Calu3 (cell line): ENCODE data around the gene RBBP6. TPM values are rescaled to one million over a fixed set of nuclear protein-coding genes. Genes with fewer than 3 reads are reported as not detected.
A peak's percentile ranks its signal among the peaks of the same experiment; 100 is the strongest.
"Not testable (repeated sequence)": the region's sequence is repeated elsewhere in the genome, so short reads cannot be mapped to it uniquely, and the experiment has no call there.

Experiments
- BruUV-seq: library from RNA; stranded (reverse); fragments of 400-500 nt; replicated peaks from 2 replicates; lab custom pipeline; 2021; lab: Mats Ljungman, UMichigan
- CTCF ChIA-PET: fragments of 300-600 bp; sonication (Branson Sonifier 250); formaldehyde crosslinking; loops from one replicate; lab custom pipeline; 2022; ENCODE audit warnings: antibody characterized with exemption; lab: Charles Lee
- DNase-seq: peaks from one replicate; pipeline ENCODE4 v3.0.0; 2022
- H3K27ac Mint-ChIP-seq: one replicate; pipeline ENCODE4 v1.8.0; 2022; ENCODE audit warnings: mixed read lengths; ENCODE audit not compliant: unreplicated experiment
- H3K27me3 Mint-ChIP-seq: one replicate; pipeline ENCODE4 v1.8.0; 2022; ENCODE audit warnings: mixed read lengths; ENCODE audit not compliant: unreplicated experiment
- H3K36me3 Mint-ChIP-seq: one replicate; pipeline ENCODE4 v1.8.0; 2022; ENCODE audit warnings: mild to moderate bottlenecking, moderate library complexity, mixed read lengths; ENCODE audit not compliant: insufficient read depth, unreplicated experiment
- H3K4me1 Mint-ChIP-seq: one replicate; pipeline ENCODE4 v1.8.0; 2022; ENCODE audit warnings: mild to moderate bottlenecking, low read depth, mixed read lengths; ENCODE audit not compliant: unreplicated experiment
- H3K4me3 Mint-ChIP-seq: one replicate; pipeline ENCODE4 v1.8.0; 2022; ENCODE audit warnings: mild to moderate bottlenecking, low read depth, moderate library complexity, mixed read lengths; ENCODE audit not compliant: unreplicated experiment
- H3K9me3 Mint-ChIP-seq: one replicate; pipeline ENCODE4 v1.8.0; 2022; ENCODE audit warnings: low read depth, mixed read lengths; ENCODE audit not compliant: unreplicated experiment
- CTCF ChIP-seq: fragments of 200-600 bp; IDR thresholded peaks from one replicate; pipeline ENCODE4 v1.8.0; 2022; ENCODE audit warnings: antibody characterized with exemption; ENCODE audit not compliant: unreplicated experiment
- intact Hi-C: fragments of 100-400 bp; cut with micrococcal nuclease; formaldehyde crosslinking; loops from one replicate; pipeline ENCODE4 v1.10.0; 2022; ENCODE audit not compliant: unreplicated experiment
- total RNA-seq: library from RNA; stranded (reverse); gene quantifications from 2 replicates; pipeline ENCODE4 v1.2.3, GENCODE V29; 2022

RBBP6 gene
- total RNA-seq, 1 experiment from 2014 or later: 56.8 TPM

GRCh38 chr16:24493821-24494220, 45.5 kb upstream of the RBBP6 start:
- no peak for DNase-seq
- Mint-ChIP-seq H3K9me3 (no peaks in the 10 kb centered on the region), H3K4me1 (no peaks in the 10 kb centered on the region), H3K36me3 (no peaks in the 10 kb centered on the region), H3K27me3 (peaks cover 93% of the 10 kb centered on the region), H3K4me3 (no peak overlapping the region), H3K27ac (no peak overlapping the region)
- CTCF ChIA-PET: no interaction called here
- intact Hi-C loops: no loop called here
- no peak for TF ChIP-seq CTCF
- BruUV-seq: no TSS peak

GRCh38 chr16:24495207-24495606, 44.2 kb upstream of the RBBP6 start:
- H3K4me3 Mint-ChIP-seq, H3K36me3 Mint-ChIP-seq, intact Hi-C loops, H3K9me3 Mint-ChIP-seq, H3K4me1 Mint-ChIP-seq, DNase-seq, BruUV-seq, H3K27ac Mint-ChIP-seq: not testable (repeated sequence)
- peaks cover 93% of the 10 kb centered on the region for H3K27me3 Mint-ChIP-seq
- CTCF ChIA-PET: interaction anchor here (1.2 kb wide), 1 partner anchor 424 kb away, joined by 4 read pairs; no protein-coding TSS in a partner anchor

- CTCF ChIA-PET: interaction anchor here (0.9 kb wide), 1 partner anchor 527 kb away, joined by 3 read pairs; no protein-coding TSS in a partner anchor
- H3K36me3 Mint-ChIP-seq: no peaks in the 10 kb centered on the region
- no peaks in the 10 kb centered on the region for H3K9me3 Mint-ChIP-seq
Observed at GRCh38 chr16:24497440-24497839, 41.9 kb upstream of the RBBP6 start.

GRCh38 chr16:24499193-24499814, 40.1 kb upstream of the RBBP6 start:
- BruUV-seq: no TSS peak
- Mint-ChIP-seq H3K36me3 (no peaks in the 10 kb centered on the region), H3K4me1 (no peaks in the 10 kb centered on the region), H3K27ac (no peak overlapping the region), H3K4me3 (no peak overlapping the region), H3K27me3 (peaks cover 99% of the 10 kb centered on the region), H3K9me3 (no peaks in the 10 kb centered on the region)
- TF ChIP-seq CTCF: no peak
- intact Hi-C loops: loop anchor here (1.0 to 2.0 kb wide), 4 partner anchors 90 to 457 kb away; no protein-coding TSS in a partner anchor
- peak; percentile 60 for DNase-seq
- CTCF ChIA-PET: interaction anchor here (0.7 to 1.6 kb wide), 6 partner anchors 18 to 1021 kb away, joined by 3 to 13 read pairs (median 5); no protein-coding TSS in a partner anchor

More at GRCh38 chr16:24497440-24497839, 41.9 kb upstream of the RBBP6 start:
- no TSS peak for BruUV-seq
- Mint-ChIP-seq H3K27ac (no peak overlapping the region), H3K27me3 (peaks cover 94% of the 10 kb centered on the region), H3K4me3 (no peak overlapping the region), H3K4me1 (no peaks in the 10 kb centered on the region)
- intact Hi-C loops: no loop called here
- DNase-seq: no peak
- no peak for TF ChIP-seq CTCF
